GM18909 (cell line): Measurements from ENCODE around the gene ATP1B3.
"Not testable (repeated sequence)": the region's sequence is repeated elsewhere in the genome, so short reads cannot be mapped to it uniquely, and the experiment has no call there.

Experiments
- ATAC-seq: cut with Tn5 transposase; IDR thresholded peaks from one replicate; pipeline ENCODE4 v1.9.1; 2021; ENCODE audit warnings: mild to moderate bottlenecking; ENCODE audit not compliant: unreplicated experiment, poor library complexity

ATP1B3 gene

DNA sequence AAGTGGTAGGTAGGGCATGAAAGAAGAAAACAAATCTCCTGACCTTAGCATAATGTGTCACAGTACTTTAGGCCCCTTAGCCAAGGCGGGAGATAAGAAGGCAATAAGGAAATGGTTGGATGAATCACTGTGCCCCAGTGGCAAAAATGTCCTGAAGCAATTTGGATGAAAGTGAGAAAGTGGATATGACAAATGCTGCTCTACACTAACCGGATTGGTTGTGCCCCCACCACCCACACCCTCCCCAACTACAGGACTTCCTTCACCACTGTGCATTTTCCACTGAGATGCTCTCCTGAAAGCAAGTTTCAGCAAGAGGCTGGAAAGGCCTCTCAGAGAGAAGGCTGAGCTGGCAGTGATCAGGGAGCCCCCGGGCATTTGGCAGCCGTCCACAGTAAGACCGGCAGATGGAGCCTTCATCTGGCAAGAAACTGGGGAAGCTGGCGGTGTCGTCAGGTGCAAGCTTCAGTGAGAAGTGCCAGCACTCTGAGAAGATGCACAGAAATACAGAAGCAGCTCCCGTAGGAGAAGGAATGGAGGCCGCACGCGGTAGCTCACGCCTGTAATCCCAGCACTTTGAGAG, 63.8 kb downstream of the ATP1B3 start:
- no peak for ATAC-seq

DNA sequence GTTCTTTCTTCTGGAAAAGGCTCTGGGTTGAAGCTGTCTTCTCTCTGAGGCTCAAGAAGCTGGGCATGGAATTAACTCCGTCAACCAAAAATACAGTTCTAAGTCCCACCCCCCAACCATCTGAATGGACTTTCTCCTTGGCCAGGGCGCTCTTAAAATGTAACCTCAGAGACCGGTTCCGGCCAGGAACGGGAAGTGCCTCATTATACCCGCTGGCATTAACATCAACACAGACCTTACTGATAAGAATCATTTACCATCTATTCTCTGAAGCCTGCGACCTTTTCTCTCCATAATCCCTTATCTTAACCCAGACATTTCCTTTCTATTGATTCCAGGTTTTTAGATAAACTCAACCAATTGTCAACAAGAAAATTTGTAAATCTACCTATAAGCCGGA, 64.7 kb downstream of the ATP1B3 start:
- ATAC-seq = no peak

DNA sequence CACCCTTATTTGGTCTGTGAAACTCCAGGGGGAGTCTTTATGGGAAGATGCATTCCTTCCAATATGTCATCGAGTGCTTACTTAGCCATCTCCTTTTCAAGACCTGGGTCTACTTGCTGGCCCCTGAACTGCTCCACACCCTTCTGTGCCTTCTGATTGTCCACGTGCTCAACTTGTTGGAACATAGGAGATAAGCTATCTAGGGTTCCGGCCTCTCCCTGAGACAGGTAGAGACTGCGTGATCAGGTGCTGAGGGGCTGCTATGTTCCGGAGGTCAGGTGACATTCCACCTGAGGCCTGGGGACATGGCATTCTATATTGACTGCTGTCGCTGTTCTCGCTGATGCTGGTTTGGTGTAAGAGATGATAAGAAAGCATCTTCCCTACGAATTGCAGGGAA, 65.6 kb downstream of the ATP1B3 start:
- ATAC-seq = no peak

DNA sequence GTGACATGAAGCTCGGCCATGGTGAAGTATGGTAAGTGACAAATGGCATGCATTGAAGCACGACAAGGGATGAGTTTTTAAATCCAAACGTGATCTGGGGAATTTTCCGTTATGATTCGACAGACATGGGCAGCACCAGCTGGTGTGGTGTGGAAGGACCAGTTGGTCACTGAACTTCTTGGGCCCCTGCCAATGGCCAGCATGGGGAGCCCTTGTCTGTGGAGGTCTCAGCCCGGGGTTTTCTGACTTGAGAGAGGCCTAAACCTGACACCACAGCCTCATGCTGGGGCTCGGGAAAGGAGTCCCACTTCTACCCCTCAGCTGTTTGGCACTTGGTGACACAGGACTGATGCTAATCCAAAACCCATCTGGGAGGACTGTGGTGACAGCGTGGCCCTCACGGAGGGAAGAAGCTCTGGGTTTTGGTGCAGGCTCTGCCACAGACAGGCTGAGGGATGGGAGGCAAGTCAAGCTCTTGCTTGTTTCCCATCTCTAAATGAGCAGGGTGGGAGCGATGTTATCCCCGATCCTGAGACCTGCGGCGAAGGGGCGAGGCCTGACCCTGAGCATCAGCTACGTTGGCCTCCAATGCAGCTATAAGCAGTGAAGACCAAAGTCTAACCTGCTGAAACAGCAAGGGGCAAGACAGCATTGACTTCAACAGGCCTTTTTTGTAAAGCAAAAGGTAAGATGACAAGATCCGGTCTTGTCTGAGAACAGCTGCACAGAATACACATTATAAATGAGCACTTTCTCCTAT, 69.5 kb downstream of the ATP1B3 start:
- ATAC-seq = no peak

DNA sequence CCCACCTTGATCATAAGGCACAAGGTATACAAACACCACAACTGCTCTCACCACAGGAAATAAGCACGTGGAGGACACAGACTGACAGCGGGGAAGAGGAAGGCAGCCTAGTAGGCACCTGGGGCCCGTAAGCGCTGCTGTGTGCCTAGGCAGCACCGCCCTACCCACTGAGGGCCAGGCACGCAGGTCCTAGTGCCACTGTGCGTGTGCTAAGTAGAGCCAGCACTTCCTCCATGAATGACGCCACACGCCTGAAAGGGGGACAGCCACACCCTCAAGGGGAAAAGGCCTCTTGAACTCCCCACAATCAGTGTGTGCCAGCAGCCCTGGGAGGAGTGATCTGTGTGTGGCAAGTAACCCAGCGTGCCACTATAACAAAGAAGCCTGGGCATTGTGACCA, 73.0 kb downstream of the ATP1B3 start:
- ATAC-seq = no peak

DNA sequence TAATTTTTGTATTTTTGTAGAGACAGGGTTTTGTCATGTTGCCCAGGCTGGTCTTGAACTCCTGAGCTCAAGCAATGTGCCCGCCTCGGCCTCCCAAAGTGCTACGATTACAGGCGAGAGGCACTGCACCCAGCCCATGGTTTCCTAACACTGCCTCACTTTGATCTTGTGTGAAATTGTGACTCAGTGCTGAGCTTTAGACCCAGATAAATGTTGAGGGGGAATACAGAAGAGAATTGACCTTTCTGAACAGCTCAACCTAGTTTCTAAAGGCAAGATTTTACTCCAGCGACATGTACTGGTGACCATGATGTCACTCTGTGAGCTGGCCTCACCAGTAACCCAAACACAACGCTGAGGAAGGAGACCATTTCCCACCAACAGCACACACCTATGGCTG, 73.5 kb downstream of the ATP1B3 start:
- no peak for ATAC-seq

DNA sequence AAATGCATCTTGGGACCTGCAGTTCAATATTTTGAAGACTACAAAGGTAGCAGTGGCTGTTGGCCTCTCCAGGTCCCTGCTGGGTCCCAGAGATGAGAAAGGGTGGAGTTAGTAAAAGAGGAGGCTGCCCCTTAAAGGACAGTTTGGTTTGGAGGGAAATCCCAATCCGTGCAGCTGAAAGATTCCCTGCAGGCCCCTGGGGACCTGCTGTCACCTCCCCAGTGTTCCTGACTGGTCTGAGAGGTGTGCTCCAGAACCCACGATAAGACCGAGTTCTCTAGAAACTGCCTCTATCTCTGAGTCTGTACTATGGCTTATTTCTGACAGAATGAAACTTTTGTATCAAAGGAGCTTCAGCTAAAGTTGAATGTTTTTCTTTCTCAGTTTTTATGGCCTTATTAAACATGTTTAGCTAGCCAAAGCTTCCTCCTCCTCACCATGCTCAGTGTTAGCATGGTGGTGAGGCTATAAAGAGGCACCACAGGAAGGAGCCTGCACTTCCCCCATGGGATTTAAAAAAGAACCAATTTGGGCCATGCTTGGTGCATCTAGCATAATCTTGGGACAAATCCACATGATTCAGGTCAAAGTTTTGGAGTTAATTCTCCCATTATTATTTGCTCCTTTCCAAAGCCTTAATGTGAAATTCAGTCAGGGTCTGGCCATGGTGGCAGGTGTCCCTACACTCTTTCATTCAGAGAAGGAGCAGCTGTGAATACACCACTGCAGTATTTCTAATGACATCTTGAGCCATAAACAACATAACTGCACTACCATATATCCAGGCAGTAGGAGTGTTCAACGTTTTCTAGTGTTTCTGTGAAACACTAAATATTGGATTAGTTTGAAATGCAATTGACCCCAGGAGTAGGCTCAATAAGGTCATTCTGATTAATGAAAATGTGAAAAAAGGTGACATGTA, 74.4 kb downstream of the ATP1B3 start:
- no peak for ATAC-seq

DNA sequence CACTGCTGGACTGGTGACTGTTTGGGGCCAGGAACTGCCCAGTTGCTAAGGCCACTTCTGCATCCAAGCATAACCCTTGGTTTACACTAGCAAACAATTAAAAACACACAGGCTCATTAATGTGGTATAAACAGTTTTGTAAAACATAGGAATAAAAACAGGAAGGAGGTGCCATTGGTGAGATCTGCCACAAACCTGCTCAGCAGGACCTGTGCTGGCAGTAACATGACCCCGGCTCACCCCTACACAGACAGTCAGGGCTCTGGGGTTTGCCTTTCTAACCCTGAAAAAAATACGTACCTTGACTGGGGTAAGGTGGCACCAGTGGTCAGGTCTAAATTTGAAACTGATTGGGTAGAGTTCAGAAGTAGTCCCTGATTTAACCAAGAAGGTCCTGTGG, 76.2 kb downstream of the ATP1B3 start:
- ATAC-seq = no peak

DNA sequence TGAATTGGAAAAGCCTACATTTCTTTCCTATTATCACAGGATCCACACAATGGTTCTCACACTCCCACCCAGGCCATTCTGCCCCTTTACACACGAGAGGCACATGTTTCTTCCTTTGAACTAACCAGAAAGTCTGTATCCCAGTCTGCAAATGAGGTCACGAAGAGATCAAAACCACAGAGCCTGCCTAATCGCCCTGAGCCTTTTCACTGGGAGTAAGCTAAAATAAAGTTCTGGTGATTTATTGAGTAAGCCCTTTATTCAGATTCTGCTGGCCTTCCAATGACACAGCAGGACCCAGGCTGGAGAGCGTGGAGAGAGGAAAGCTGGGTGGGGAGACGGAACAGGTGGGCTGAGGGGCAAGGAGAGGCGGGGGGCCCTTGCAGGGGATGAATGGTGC, 78.7 kb downstream of the ATP1B3 start:
- ATAC-seq = no peak

DNA sequence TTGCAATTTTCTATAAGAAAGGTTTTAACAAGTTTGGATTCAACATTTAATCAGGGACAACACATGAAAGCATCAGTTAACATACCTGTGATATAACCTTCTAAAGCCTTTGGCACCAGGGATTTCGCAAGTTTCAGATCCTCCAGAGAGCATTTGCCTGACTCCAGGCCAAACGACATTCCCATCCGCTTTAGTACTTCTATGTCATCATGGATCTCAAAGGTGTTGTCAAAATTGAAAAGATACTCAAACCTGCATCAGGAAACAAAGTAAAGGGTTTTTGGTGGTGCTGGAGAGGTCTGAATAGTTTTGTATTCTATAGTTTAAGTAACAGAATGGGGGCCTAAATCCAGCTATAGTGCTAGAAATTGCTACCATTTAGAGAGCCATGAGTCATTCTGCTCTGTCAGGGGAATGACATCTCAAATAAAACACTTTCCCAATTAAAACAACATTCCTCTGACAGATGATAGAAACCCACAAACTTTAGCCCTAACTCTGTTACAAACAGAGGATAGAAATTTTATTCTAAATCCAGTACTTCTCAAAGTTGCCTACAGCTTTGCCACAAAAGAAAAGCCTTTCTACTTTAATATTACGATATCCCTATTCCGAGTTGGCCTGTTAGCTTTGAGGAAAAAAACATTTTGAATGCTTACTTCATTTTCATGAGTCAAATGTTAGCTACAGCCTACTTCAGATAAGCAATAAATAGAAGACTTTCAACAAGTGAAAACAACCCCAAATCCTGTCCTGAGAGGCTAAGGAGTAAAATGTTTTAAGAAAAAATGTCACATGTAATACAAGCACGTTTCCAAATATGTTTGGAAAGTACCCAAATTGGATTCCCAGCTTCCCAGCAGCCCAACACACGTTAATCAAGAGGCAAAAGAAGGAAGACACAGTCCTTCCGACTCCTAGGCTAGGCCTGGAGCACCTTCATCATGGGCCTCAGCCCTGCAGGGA, 83.4 kb downstream of the ATP1B3 start:
- ATAC-seq = no peak

DNA sequence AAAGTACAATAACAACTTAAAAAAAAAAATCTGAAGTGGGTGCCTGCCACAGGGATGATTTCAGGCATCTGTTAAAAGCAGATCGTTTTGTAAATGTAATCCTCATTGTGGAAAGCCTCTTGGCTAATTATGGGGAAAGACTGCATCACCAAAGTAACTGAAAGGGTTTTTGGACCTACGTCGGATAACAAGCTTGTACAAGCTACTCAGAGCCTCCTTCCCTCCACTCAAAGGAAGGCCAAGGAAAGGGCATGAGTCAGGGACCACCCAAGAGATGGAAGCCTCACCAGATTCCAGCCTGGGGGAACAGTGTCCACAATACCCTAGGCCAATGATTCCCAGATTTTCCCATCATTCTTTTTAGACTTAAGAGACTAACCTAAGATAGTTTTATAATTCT, 84.3 kb downstream of the ATP1B3 start:
- no peak for ATAC-seq

DNA sequence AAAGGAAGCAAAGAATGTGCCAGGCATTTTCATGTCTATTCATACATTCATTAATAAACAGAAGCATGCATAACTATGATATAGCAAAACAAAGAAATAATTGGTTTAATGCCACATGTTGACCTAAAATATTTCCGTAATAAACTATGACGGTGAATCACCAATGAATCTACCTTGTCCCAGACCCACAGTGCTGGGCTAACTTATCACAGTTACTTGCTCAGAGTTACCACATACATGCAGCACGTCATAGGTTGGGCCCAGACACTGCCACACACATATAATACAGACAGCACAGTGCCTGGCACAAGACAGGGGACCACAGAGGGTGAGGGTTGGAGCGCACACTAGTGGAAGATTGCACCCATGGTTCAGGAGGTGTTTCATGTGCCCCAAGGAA, 86.9 kb downstream of the ATP1B3 start:
- no peak for ATAC-seq

DNA sequence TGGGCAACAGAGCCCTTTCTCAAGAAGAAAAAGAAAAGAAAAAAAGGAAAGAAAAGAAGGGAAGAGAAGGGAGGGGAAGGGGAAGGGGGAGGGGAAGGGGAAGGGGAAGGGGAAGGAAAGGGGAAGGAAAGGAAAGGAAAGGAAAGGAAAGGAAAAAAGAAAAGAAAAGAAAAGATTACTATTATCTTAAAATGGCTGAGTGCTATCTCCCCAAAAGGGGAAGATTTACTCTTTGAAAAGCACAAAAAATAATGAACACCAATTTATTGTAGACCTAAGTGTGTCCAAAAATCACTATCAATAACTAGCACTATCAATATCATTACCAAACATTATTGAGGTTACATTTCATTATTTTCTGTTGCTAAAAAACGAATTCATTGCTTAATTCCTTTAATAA, 89.0 kb downstream of the ATP1B3 start:
- no peak for ATAC-seq

DNA sequence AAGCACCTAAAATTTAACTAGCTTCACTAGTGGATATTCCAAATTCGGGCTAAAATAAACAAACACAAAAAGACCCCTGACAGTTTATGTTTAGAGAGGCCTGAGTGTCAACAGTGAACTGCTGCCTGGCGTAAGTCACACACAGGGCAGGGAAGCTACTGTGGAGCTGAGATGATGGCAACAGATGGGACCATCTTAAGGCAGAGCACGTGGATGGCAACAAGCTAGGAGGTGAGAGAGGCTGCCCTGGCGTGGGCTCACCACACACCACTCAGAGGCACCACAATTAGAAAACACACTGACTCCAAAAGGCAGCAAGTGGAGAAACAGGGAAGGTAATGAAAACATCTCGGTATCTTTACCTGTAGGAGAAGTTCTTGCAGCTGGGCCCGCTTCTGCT, 93.3 kb downstream of the ATP1B3 start:
- ATAC-seq = no peak

DNA sequence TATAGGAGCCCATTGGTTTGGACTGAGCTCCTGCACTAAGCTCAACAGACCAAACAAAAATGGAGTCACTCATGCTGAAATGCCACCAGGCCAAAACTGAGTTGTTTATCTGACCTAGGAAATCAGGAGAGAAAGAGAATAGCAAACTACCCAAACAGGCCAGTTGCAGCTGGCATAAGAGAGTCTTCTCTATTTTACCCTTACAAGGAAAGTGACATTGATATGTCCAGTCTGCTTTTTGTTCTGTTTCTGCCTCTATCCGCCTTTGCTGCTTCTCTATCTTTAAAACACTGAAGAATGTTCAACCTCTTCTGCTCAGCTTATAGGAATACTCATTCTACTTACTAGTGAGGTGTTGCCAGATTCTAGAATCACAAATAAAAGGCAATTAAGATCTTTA, 95.1 kb downstream of the ATP1B3 start:
- ATAC-seq = no peak

DNA sequence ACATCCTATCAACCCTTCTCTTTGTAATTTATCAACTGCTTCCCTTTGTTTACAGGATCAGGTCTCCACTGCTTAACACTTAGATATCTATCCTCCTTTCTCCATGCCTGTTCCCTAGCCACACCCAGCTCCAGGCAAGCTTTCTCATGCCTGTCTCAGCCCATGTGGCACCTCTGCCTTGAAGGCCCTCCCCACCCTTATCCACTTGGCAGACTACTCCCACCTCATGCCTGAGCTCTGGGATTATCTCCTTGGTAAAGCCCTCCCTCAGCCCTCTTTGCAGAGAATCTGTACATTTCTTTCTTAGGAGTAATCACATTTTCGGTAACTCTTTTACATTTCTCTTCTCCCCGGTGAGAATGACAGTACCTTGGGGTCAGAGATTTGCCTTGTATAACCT, 96.0 kb downstream of the ATP1B3 start:
- ATAC-seq = no peak

DNA sequence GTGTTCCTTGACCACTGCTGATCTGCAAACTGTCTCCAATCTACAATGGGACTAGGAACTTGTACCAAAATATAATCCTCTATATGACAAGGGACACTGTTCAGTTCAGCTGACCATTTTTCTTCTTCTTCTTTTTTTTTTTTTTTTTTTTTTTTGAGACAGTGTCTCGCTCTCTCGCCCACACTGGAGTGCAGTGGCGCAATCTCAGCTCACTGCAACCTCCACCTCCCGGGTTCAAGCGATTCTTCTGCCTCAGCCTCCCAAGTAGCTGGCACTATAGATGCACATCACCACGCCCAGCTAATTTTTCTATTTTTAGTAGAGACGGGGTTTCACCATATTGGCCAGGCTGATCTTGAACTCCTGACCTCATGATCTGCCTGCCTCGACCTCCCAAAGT, 98.3 kb downstream of the ATP1B3 start:
- not testable (repeated sequence) for ATAC-seq
